ENCODE results near the gene TAF9.

TAF9 gene

DNA sequence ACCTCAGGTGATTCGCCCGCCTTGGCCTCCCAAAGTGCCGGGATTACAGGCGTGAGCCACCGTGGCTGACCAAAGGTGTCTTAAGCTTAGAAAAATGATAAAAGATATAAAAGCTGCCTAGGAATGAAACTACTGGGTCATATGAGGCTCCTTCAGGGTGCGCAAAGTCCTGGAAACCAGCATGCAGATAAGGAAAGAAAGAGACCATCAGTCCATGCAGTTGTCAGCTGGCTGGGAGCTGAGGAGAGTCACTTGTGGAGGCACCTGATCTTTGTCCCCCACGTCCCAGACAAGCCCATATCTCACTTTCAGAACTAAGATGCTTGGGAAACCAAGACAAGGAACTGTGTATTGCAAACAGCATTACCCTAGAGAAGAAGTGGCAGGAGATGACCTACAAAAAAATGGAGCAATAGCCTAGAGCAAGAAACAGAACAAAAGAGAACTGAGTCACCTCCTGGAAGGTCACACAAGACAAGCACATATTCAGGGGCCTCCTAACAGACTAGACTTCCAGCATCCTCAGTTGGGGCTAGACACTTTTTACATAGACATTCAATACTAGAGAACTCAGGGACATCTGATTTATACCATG, 33.9 kb downstream of the TAF9 start:
- Histone ChIP-seq H3K4me3 (ENCODE audit: low read depth, low read length) (no peak overlapping the region), H3K27ac (ENCODE audit: extremely low read depth, low read depth, low read length) (no peak overlapping the region), H3K4me1 (ENCODE audit: control insufficient read depth, insufficient read depth, low read length) (0 out of 2 replicates have a peak, but pooled peaks cover 2% of the 10 kb centered on the region), H3K9me3 (ENCODE audit: control insufficient read depth, insufficient read depth, low read depth, low read length) (no peaks in the 10 kb centered on the region), H3K36me3 (ENCODE audit: control insufficient read depth in 2 of 2, insufficient read depth in 1 of 2, low read length in 2 of 2) (no peaks in the 10 kb centered on the region)
- TF ChIP-seq, protein P1, sequence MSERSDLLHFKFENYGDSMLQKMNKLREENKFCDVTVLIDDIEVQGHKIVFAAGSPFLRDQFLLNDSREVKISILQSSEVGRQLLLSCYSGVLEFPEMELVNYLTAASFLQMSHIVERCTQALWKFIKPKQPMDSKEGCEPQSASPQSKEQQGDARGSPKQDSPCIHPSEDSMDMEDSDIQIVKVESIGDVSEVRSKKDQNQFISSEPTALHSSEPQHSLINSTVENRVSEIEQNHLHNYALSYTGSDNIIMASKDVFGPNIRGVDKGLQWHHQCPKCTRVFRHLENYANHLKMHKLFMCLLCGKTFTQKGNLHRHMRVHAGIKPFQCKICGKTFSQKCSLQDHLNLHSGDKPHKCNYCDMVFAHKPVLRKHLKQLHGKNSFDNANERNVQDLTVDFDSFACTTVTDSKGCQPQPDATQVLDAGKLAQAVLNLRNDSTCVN (tag by site-specific recombination; optimal IDR thresholded peaks at IDR 0.05) = no peak
- POLR2A ChIA-PET = interaction anchor here (0.7 to 1.4 kb wide), 2 partner anchors 34 to 242 kb away, joined by 3 to 5 read pairs; partner anchors contain the start of genes AK6, SLC30A5 and TAF9
- CTCF ChIA-PET = interaction anchor here (0.6 to 2.7 kb wide), 19 partner anchors 12 to 833 kb away, joined by 3 to 12 read pairs (median 4); partner anchors contain the start of gene SLC30A5

DNA sequence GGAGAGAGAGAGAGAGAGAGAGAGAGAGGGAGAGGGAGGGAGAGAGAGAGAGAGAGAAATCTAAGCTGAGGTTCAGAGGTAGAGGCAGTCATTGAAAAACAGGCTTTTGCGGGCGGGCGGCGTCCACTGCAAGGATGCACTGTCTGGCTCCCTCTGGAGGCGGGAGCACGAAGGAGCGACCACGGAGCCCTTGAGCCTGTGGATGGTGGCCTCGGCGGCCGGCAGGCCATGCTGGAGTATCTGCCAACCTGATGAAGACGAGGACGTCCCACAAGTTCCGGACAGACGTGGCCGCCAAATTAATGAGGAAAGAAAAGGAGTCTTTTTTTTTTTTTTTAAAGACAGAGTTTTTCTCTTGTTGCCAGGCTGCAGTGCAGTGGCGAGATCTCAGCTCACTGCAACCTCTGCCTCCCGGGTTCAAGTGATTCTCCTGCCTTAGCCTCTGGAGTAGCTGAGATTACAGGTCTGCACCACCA, 34.5 kb downstream of the TAF9 start:
- Histone ChIP-seq H3K27ac (ENCODE audit: extremely low read depth, low read depth, low read length) (no peak overlapping the region), H3K4me3 (ENCODE audit: low read depth, low read length) (no peak overlapping the region), H3K4me1 (ENCODE audit: control insufficient read depth, insufficient read depth, low read length) (peaks cover 5% of the 10 kb centered on the region; the same call in 1 of the 2 replicates), H3K36me3 (ENCODE audit: control insufficient read depth in 2 of 2, insufficient read depth in 1 of 2, low read length in 2 of 2) (no peaks in the 10 kb centered on the region), H3K9me3 (ENCODE audit: control insufficient read depth, insufficient read depth, low read depth, low read length) (no peaks in the 10 kb centered on the region)
- CTCF ChIA-PET = interaction anchor here (0.6 to 2.7 kb wide), 21 partner anchors 13 to 832 kb away, joined by 3 to 12 read pairs (median 4); partner anchors contain the start of gene SLC30A5
- POLR2A ChIA-PET = interaction anchor here (0.7 to 1.4 kb wide), 2 partner anchors 34 to 241 kb away, joined by 3 to 5 read pairs; partner anchors contain the start of genes AK6, SLC30A5 and TAF9
- TF ChIP-seq, protein P2, sequence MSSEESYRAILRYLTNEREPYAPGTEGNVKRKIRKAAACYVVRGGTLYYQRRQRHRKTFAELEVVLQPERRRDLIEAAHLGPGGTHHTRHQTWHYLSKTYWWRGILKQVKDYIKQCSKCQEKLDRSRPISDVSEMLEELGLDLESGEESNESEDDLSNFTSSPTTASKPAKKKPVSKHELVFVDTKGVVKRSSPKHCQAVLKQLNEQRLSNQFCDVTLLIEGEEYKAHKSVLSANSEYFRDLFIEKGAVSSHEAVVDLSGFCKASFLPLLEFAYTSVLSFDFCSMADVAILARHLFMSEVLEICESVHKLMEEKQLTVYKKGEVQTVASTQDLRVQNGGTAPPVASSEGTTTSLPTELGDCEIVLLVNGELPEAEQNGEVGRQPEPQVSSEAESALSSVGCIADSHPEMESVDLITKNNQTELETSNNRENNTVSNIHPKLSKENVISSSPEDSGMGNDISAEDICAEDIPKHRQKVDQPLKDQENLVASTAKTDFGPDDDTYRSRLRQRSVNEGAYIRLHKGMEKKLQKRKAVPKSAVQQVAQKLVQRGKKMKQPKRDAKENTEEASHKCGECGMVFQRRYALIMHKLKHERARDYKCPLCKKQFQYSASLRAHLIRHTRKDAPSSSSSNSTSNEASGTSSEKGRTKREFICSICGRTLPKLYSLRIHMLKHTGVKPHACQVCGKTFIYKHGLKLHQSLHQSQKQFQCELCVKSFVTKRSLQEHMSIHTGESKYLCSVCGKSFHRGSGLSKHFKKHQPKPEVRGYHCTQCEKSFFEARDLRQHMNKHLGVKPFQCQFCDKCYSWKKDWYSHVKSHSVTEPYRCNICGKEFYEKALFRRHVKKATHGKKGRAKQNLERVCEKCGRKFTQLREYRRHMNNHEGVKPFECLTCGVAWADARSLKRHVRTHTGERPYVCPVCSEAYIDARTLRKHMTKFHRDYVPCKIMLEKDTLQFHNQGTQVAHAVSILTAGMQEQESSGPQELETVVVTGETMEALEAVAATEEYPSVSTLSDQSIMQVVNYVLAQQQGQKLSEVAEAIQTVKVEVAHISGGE (tag by site-specific recombination; conservative IDR thresholded peaks at IDR 0.05; ENCODE audit: low read depth) = no peak; the same call in 1 of the 2 replicates
- TF ChIP-seq EGR2 (tag by site-specific recombination; IDR thresholded peaks at IDR 0.05; ENCODE audit: low read depth) (no peak), ZNF302 (tag by site-specific recombination; IDR thresholded peaks at IDR 0.05; ENCODE audit: low read depth) (no peak), ZNF548 (tag by site-specific recombination; IDR thresholded peaks at IDR 0.05) (no peak), KLF16 (tag by site-specific recombination; IDR thresholded peaks at IDR 0.05) (no peak), ZNF654 (tag by site-specific recombination; IDR thresholded peaks at IDR 0.05; ENCODE audit: low read depth) (peak; percentile 55), ZNF544 (tag by site-specific recombination; IDR thresholded peaks at IDR 0.05) (no peak), ZNF473 (tag by site-specific recombination; IDR thresholded peaks at IDR 0.05) (no peak), ZNF560 (tag by site-specific recombination; IDR thresholded peaks at IDR 0.05; ENCODE audit: borderline replicate concordance) (no peak), ZNF169 (tag by site-specific recombination; IDR thresholded peaks at IDR 0.05) (no peak), ZNF221 (tag by site-specific recombination; IDR thresholded peaks at IDR 0.05; ENCODE audit: borderline replicate concordance) (no peak), ZNF23 (tag by site-specific recombination; IDR thresholded peaks at IDR 0.05; ENCODE audit: borderline replicate concordance) (no peak), ZNF677 (tag by site-specific recombination; IDR thresholded peaks at IDR 0.05) (no peak)
- TF ChIP-seq, protein P3, sequence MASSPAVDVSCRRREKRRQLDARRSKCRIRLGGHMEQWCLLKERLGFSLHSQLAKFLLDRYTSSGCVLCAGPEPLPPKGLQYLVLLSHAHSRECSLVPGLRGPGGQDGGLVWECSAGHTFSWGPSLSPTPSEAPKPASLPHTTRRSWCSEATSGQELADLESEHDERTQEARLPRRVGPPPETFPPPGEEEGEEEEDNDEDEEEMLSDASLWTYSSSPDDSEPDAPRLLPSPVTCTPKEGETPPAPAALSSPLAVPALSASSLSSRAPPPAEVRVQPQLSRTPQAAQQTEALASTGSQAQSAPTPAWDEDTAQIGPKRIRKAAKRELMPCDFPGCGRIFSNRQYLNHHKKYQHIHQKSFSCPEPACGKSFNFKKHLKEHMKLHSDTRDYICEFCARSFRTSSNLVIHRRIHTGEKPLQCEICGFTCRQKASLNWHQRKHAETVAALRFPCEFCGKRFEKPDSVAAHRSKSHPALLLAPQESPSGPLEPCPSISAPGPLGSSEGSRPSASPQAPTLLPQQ (tag by site-specific recombination; IDR thresholded peaks at IDR 0.05) = peak; percentile 18; the same call in 1 of the 2 replicates
- TF ChIP-seq, protein P4, sequence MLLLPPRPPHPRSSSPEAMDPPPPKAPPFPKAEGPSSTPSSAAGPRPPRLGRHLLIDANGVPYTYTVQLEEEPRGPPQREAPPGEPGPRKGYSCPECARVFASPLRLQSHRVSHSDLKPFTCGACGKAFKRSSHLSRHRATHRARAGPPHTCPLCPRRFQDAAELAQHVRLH (tag by site-specific recombination; IDR thresholded peaks at IDR 0.05) = no peak
- TF ChIP-seq, protein P5, sequence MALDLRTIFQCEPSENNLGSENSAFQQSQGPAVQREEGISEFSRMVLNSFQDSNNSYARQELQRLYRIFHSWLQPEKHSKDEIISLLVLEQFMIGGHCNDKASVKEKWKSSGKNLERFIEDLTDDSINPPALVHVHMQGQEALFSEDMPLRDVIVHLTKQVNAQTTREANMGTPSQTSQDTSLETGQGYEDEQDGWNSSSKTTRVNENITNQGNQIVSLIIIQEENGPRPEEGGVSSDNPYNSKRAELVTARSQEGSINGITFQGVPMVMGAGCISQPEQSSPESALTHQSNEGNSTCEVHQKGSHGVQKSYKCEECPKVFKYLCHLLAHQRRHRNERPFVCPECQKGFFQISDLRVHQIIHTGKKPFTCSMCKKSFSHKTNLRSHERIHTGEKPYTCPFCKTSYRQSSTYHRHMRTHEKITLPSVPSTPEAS (tag by site-specific recombination; IDR thresholded peaks at IDR 0.05) = no peak
- TF ChIP-seq, protein P6, sequence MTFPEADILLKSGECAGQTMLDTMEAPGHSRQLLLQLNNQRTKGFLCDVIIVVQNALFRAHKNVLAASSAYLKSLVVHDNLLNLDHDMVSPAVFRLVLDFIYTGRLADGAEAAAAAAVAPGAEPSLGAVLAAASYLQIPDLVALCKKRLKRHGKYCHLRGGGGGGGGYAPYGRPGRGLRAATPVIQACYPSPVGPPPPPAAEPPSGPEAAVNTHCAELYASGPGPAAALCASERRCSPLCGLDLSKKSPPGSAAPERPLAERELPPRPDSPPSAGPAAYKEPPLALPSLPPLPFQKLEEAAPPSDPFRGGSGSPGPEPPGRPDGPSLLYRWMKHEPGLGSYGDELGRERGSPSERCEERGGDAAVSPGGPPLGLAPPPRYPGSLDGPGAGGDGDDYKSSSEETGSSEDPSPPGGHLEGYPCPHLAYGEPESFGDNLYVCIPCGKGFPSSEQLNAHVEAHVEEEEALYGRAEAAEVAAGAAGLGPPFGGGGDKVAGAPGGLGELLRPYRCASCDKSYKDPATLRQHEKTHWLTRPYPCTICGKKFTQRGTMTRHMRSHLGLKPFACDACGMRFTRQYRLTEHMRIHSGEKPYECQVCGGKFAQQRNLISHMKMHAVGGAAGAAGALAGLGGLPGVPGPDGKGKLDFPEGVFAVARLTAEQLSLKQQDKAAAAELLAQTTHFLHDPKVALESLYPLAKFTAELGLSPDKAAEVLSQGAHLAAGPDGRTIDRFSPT (tag by site-specific recombination; IDR thresholded peaks at IDR 0.05) = no peak
- TF ChIP-seq, protein P7, sequence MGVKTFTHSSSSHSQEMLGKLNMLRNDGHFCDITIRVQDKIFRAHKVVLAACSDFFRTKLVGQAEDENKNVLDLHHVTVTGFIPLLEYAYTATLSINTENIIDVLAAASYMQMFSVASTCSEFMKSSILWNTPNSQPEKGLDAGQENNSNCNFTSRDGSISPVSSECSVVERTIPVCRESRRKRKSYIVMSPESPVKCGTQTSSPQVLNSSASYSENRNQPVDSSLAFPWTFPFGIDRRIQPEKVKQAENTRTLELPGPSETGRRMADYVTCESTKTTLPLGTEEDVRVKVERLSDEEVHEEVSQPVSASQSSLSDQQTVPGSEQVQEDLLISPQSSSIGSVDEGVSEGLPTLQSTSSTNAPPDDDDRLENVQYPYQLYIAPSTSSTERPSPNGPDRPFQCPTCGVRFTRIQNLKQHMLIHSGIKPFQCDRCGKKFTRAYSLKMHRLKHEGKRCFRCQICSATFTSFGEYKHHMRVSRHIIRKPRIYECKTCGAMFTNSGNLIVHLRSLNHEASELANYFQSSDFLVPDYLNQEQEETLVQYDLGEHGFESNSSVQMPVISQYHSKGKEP (tag by site-specific recombination; IDR thresholded peaks at IDR 0.05) = no peak

Data from HEK293 (cell line).